Fibroblast of the aortic adventitia (primary cell): ENCODE results near the gene IGF1R. TPM values are rescaled to one million over a fixed set of nuclear protein-coding genes. Genes with fewer than 3 reads are reported as not detected.

Source experiments
- DNase-seq: peaks from one replicate; pipeline ENCODE4 v3.0.0-alpha.2; 2010; ENCODE audit warnings: low read depth
- H3K4me3 ChIP-seq: 2 replicates; pipeline ENCODE4 v1.5.1; 2011; ENCODE audit warnings: low read depth, mild to moderate bottlenecking, control low read depth, low read length, moderate library complexity
- CTCF ChIP-seq: IDR thresholded peaks from 2 replicates; pipeline ENCODE4 v1.5.1; 2011; ENCODE audit warnings: mild to moderate bottlenecking, low read length, control low read depth, inconsistent platforms; ENCODE audit not compliant: insufficient read depth
- total RNA-seq: library from RNA; depleted of rRNA; stranded (reverse); fragments of >200 nt; gene quantifications from 2 replicates; pipeline ENCODE4 v1.2.3, GENCODE V29; 2012; ENCODE audit warnings: low replicate concordance

IGF1R gene
- total RNA-seq, 1 donor: 45.6 TPM

GRCh38 chr15:98767692-98768091 is 119.4 kb downstream of the IGF1R start:
- no peak for TF ChIP-seq CTCF
- no peak for DNase-seq
- no peak overlapping the region for H3K4me3 ChIP-seq

- H3K4me3 ChIP-seq: no peak overlapping the region
- TF ChIP-seq CTCF: no peak
- DNase-seq: no peak
Observed at GRCh38 chr15:98769867-98770266, 121.5 kb downstream of the IGF1R start.

- no peak for TF ChIP-seq CTCF
- H3K4me3 ChIP-seq: no peak overlapping the region
Observed at GRCh38 chr15:98770984-98771383, 122.6 kb downstream of the IGF1R start.

GRCh38 chr15:98771541-98771940 is 123.2 kb downstream of the IGF1R start:
- no peak overlapping the region for H3K4me3 ChIP-seq
- peak; percentile 37 for DNase-seq

More at GRCh38 chr15:98770984-98771383, 122.6 kb downstream of the IGF1R start:
- DNase-seq: no peak

GRCh38 chr15:98772895-98773294 is 124.6 kb downstream of the IGF1R start:
- H3K4me3 ChIP-seq: no peak overlapping the region
- no peak for DNase-seq
- TF ChIP-seq CTCF: no peak

More at GRCh38 chr15:98771541-98771940, 123.2 kb downstream of the IGF1R start:
- TF ChIP-seq CTCF: peak; percentile 26

GRCh38 chr15:98773616-98774015 is 125.3 kb downstream of the IGF1R start:
- DNase-seq: no peak

More at GRCh38 chr15:98773616-98774015, 125.3 kb downstream of the IGF1R start:
- no peak overlapping the region for H3K4me3 ChIP-seq
- TF ChIP-seq CTCF: no peak
